Testis (tissue), 2 donors: ENCODE measurements around the gene ZNF487.
"Not testable (repeated sequence)": the region's sequence is repeated elsewhere in the genome, so short reads cannot be mapped to it uniquely, and the experiment has no call there.

Source experiments
- CTCF ChIP-seq, 3 experiments: fragments of 450-650 bp in 2 of 3; fragments of 200-600 bp in 1 of 3; sonication (generic) in 1 of 3; IDR thresholded peaks; one replicate each; pipeline ENCODE4 v1.5.1; 2016 to 2019; ENCODE audit warnings: antibody characterized with exemption in 3 of 3, mild to moderate bottlenecking in 2 of 3, moderate library complexity in 1 of 3
- POLR2A ChIP-seq: fragments of 450-650 bp; IDR thresholded peaks from one replicate; pipeline ENCODE4 v1.6.1; 2017; ENCODE audit warnings: antibody characterized with exemption, mild to moderate bottlenecking, moderate library complexity

- TF ChIP-seq POLR2A; CTCF (IDR thresholded peaks at IDR 0.05): not testable (repeated sequence)
Observed at GRCh38 chr10:43426476-43426875, 10.4 kb upstream of the ZNF487 start.
